Astrocyte (in vitro differentiated cells and primary cell): ENCODE measurements around the gene GAS2L1. TPM values are rescaled to one million over a fixed set of nuclear protein-coding genes. Genes with fewer than 3 reads are reported as not detected.

Experiments used
- DNase-seq: peaks from one replicate; pipeline ENCODE4 v3.0.0-alpha.2; 2010; ENCODE audit warnings: low read depth
- FAIRE-seq: peaks from 2 replicates; lab custom pipeline; 2011; peaks lifted over from hg19 to GRCh38; lab: Jason Lieb, UNC
- H2AFZ ChIP-seq: 2 replicates; pipeline ENCODE4 v1.6.0; 2012; ENCODE audit warnings: low read depth, low read length, inconsistent platforms
- H3K27ac ChIP-seq: 2 replicates; pipeline ENCODE4 v1.5.1; 2011; ENCODE audit warnings: low read depth, low read length, inconsistent platforms
- H3K27me3 ChIP-seq: 2 replicates; pipeline ENCODE4 v1.6.0; 2011; ENCODE audit warnings: low read length, inconsistent platforms; ENCODE audit not compliant: insufficient read depth
- H3K36me3 ChIP-seq: 2 replicates; pipeline ENCODE4 v1.5.1; 2011; ENCODE audit warnings: low read length, inconsistent platforms; ENCODE audit not compliant: insufficient read depth
- H3K4me1 ChIP-seq: 2 replicates; pipeline ENCODE4 v1.5.1; 2011; ENCODE audit warnings: low read length, inconsistent platforms; ENCODE audit not compliant: insufficient read depth
- H3K4me2 ChIP-seq: 2 replicates; pipeline ENCODE4 v1.6.0; 2012; ENCODE audit warnings: low read length, inconsistent platforms
- H3K4me3 ChIP-seq: 2 replicates; pipeline ENCODE4 v1.5.1; 2011; ENCODE audit warnings: low read depth, mild to moderate bottlenecking, low read length, inconsistent platforms; ENCODE audit not compliant: insufficient read depth
- H3K79me2 ChIP-seq: 2 replicates; pipeline ENCODE4 v1.6.0; 2012; ENCODE audit warnings: mild to moderate bottlenecking, low read length, inconsistent platforms; ENCODE audit not compliant: insufficient read depth
- H3K9ac ChIP-seq: 2 replicates; pipeline ENCODE4 v1.6.0; 2012; ENCODE audit warnings: mild to moderate bottlenecking, low read length, inconsistent platforms
- H3K9me3 ChIP-seq: 2 replicates; pipeline ENCODE4 v1.5.1; 2012; ENCODE audit warnings: low read depth, mild to moderate bottlenecking, low read length, inconsistent platforms; ENCODE audit not compliant: insufficient read depth
- H4K20me1 ChIP-seq: 2 replicates; pipeline ENCODE4 v1.6.0; 2012; ENCODE audit warnings: low read length, inconsistent platforms; ENCODE audit not compliant: insufficient read depth
- H3K27ac Mint-ChIP-seq: one replicate; pipeline ENCODE4 v1.8.0; 2021; ENCODE audit warnings: mild to moderate bottlenecking, mixed read lengths; ENCODE audit not compliant: unreplicated experiment
- H3K27me3 Mint-ChIP-seq: one replicate; pipeline ENCODE4 v1.8.0; 2021; ENCODE audit warnings: low read depth, mixed read lengths; ENCODE audit not compliant: unreplicated experiment
- H3K36me3 Mint-ChIP-seq: one replicate; pipeline ENCODE4 v1.8.0; 2021; ENCODE audit warnings: low read depth, mixed read lengths; ENCODE audit not compliant: unreplicated experiment
- H3K4me1 Mint-ChIP-seq: one replicate; pipeline ENCODE4 v1.8.0; 2021; ENCODE audit warnings: low read depth, mixed read lengths; ENCODE audit not compliant: unreplicated experiment
- H3K4me3 Mint-ChIP-seq: one replicate; pipeline ENCODE4 v1.8.0; 2021; ENCODE audit warnings: mild to moderate bottlenecking, moderate library complexity, mixed read lengths; ENCODE audit not compliant: unreplicated experiment
- H3K9me3 Mint-ChIP-seq: one replicate; pipeline ENCODE4 v1.8.0; 2021; ENCODE audit warnings: mild to moderate bottlenecking, mixed read lengths; ENCODE audit not compliant: unreplicated experiment
- EZH2 ChIP-seq: IDR thresholded peaks from 2 replicates; pipeline ENCODE4 v1.6.1; 2012; ENCODE audit warnings: mild to moderate bottlenecking, low read length, inconsistent platforms; ENCODE audit not compliant: insufficient read depth
- total RNA-seq: library from RNA; stranded (reverse); gene quantifications from 2 replicates; pipeline ENCODE4 v1.2.1, GENCODE V29; 2021
- TF ChIP-seq, protein P1 (sequence below): IDR thresholded peaks from 2 replicates; pipeline ENCODE4 v1.5.1; 2011; ENCODE audit warnings: low read depth, mild to moderate bottlenecking, inconsistent platforms, low read length, moderate library complexity; ENCODE audit not compliant: insufficient read depth

GAS2L1 gene
- total RNA-seq, 1 donor from 2014 or later: 24.3 TPM

DNA sequence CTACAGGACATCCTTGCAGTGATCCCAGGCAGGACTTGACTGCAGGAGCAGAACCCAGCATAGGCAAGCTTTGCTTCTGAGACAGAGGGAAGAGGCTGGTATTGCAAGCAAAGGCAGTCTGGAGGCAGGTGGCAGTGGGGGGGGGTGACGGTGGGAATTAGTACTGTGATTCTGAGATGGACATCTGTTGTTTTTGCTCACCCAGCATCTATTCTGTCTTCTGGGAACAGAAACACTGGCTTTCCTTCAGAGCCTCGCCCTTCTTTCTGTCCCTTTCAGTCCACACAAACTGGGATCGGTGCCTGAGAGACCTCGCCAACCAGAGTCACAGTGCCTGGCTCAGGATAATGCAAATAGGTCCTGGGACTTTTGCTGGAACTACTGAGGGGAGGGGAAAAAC is 40.2 kb downstream of the GAS2L1 start:
- Histone ChIP-seq H3K4me2 (no peak overlapping the region), H3K9ac (no peak overlapping the region), H3K79me2 (no peaks in the 10 kb centered on the region), H3K4me1 (peaks cover 21% of the 10 kb centered on the region), H3K27ac (no peak overlapping the region), H3K36me3 (peaks cover 28% of the 10 kb centered on the region), H3K27me3 (no peaks in the 10 kb centered on the region), H2AFZ (no peak overlapping the region), H3K4me3 (no peak overlapping the region), H4K20me1 (peaks cover 17% of the 10 kb centered on the region), H3K9me3 (no peaks in the 10 kb centered on the region)
- Mint-ChIP-seq H3K36me3 (peaks cover 33% of the 10 kb centered on the region), H3K27me3 (no peaks in the 10 kb centered on the region), H3K4me1 (peaks cover 5% of the 10 kb centered on the region), H3K27ac (no peak overlapping the region), H3K9me3 (no peaks in the 10 kb centered on the region), H3K4me3 (no peak overlapping the region)
- DNase-seq (no peak), FAIRE-seq (no peak)
- TF ChIP-seq, protein P1, sequence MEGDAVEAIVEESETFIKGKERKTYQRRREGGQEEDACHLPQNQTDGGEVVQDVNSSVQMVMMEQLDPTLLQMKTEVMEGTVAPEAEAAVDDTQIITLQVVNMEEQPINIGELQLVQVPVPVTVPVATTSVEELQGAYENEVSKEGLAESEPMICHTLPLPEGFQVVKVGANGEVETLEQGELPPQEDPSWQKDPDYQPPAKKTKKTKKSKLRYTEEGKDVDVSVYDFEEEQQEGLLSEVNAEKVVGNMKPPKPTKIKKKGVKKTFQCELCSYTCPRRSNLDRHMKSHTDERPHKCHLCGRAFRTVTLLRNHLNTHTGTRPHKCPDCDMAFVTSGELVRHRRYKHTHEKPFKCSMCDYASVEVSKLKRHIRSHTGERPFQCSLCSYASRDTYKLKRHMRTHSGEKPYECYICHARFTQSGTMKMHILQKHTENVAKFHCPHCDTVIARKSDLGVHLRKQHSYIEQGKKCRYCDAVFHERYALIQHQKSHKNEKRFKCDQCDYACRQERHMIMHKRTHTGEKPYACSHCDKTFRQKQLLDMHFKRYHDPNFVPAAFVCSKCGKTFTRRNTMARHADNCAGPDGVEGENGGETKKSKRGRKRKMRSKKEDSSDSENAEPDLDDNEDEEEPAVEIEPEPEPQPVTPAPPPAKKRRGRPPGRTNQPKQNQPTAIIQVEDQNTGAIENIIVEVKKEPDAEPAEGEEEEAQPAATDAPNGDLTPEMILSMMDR: no peak
- no peak for TF ChIP-seq EZH2

DNA sequence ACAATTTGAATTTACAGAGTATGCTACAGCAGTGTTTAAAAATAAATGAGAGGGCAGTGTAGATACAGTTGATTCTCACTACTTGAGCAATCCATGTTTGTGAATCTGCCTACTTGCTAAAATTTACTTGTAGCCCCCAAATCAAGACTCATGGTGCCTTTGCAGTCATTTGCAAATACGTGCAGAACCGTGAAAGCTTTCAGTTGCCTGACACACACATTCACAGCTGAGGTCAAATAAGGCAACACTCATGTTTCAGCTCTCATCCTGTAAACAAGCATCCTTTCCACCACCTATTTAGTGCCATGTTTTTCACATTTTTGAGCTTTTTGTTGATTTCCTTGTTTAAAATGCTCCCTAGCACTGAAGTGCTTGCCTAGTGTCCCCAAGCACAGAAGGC is 41.6 kb downstream of the GAS2L1 start:
- Mint-ChIP-seq H3K36me3 (peaks cover 25% of the 10 kb centered on the region), H3K9me3 (no peaks in the 10 kb centered on the region), H3K27me3 (no peaks in the 10 kb centered on the region), H3K4me1 (peaks cover 5% of the 10 kb centered on the region), H3K27ac (no peak overlapping the region), H3K4me3 (no peak overlapping the region)
- Histone ChIP-seq H3K36me3 (peaks cover 31% of the 10 kb centered on the region), H3K4me3 (no peak overlapping the region), H3K4me2 (no peak overlapping the region), H3K27ac (no peak overlapping the region), H3K79me2 (no peaks in the 10 kb centered on the region), H3K27me3 (no peaks in the 10 kb centered on the region), H3K9me3 (no peaks in the 10 kb centered on the region), H3K4me1 (peaks cover 18% of the 10 kb centered on the region), H3K9ac (no peak overlapping the region), H4K20me1 (peaks cover 8% of the 10 kb centered on the region), H2AFZ (no peak overlapping the region)
- FAIRE-seq (no peak), DNase-seq (no peak)
- TF ChIP-seq, protein P1: no peak
- TF ChIP-seq EZH2: no peak

DNA sequence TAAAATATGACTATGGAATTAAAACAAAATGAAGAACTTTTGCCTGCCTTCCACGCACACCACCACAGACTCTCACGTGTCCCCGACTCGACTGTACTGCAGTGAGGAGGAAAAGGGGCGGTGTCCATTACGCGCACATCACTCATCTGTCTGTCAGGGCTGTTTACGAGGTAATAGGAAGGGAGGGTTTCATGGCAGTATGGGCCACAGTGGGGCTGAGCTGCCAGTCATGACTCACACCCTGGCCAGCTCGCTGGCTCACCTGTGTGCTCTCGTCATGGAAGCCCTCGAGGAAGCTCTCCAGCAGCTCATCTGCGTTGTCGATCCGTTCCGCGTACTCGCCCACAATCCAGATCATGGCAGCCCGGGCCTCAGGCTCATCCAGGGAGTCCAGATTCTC is 42.5 kb downstream of the GAS2L1 start:
- no peaks in the 10 kb centered on the region for H3K79me2 ChIP-seq
- Mint-ChIP-seq H3K36me3 (peaks cover 29% of the 10 kb centered on the region), H3K27ac (no peak overlapping the region), H3K4me3 (no peak overlapping the region), H3K4me1 (peaks cover 3% of the 10 kb centered on the region), H3K9me3 (no peaks in the 10 kb centered on the region), H3K27me3 (no peaks in the 10 kb centered on the region)
- no peak overlapping the region for H3K9ac ChIP-seq
- no peak for DNase-seq
- no peak for TF ChIP-seq EZH2
- TF ChIP-seq, protein P1: no peak
- no peaks in the 10 kb centered on the region for H3K27me3 ChIP-seq
- FAIRE-seq: no peak
- peaks cover 9% of the 10 kb centered on the region for H3K4me1 ChIP-seq
- H4K20me1 ChIP-seq: no peaks in the 10 kb centered on the region
- no peak overlapping the region for H3K4me3 ChIP-seq
- no peak overlapping the region for H3K27ac ChIP-seq
- H3K36me3 ChIP-seq: peaks cover 33% of the 10 kb centered on the region
- no peaks in the 10 kb centered on the region for H3K9me3 ChIP-seq
- H2AFZ ChIP-seq: no peak overlapping the region
- no peak overlapping the region for H3K4me2 ChIP-seq
